GM19395 (cell line): ENCODE measurements around the gene GSE1.

ENCODE experiments used
- ATAC-seq: cut with Tn5 transposase; IDR thresholded peaks from one replicate; pipeline ENCODE4 v1.9.1; 2021; ENCODE audit warnings: mild to moderate bottlenecking, moderate library complexity; ENCODE audit not compliant: unreplicated experiment

Gene GSE1

DNA sequence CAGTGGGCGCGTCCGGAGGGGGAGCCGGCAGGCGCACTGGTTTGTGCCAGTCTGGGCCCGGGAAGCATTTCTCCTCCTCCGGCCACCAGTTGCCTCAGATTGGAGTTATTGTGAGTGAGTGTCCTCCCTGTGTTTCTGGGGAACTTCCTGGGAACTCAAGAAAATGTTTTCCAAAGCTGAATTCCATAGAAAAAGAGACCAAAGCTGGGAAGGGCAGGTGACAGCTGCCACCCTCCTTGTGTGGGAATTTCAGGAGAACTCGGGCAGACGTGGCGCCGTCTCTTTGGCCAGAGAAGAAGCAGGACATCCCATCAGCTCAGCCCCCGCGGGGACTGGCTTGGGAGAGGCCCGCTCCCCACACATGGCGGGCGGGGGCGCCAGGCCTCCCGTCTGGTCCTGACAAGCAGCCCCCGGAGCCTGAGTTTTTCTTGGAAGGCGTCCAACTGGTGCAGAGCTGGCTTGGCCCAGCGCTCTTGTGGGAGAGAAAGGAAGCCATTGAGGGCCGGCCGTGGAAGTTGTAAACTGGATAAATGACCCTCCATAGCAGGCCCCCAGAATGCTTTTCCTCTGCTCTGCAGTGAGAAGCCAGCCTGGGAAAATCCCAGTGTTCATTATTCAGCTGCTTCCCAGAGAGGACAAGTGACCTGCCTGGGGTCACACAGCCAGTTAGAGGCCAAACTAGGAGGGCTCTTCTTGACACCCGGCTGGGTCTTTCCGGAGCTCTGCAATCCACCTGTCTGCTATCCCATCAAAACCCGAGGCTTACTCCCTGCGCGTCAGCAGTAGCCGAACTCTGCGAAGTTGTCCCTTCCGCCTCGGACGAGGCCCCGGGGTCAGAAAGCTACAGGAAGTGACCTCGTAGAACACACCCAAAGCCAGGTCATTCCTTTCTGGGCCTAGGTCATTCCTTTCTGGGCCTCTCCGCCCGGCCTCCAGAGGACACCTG is 39.2 kb upstream of the GSE1 start:
- ATAC-seq = no peak

DNA sequence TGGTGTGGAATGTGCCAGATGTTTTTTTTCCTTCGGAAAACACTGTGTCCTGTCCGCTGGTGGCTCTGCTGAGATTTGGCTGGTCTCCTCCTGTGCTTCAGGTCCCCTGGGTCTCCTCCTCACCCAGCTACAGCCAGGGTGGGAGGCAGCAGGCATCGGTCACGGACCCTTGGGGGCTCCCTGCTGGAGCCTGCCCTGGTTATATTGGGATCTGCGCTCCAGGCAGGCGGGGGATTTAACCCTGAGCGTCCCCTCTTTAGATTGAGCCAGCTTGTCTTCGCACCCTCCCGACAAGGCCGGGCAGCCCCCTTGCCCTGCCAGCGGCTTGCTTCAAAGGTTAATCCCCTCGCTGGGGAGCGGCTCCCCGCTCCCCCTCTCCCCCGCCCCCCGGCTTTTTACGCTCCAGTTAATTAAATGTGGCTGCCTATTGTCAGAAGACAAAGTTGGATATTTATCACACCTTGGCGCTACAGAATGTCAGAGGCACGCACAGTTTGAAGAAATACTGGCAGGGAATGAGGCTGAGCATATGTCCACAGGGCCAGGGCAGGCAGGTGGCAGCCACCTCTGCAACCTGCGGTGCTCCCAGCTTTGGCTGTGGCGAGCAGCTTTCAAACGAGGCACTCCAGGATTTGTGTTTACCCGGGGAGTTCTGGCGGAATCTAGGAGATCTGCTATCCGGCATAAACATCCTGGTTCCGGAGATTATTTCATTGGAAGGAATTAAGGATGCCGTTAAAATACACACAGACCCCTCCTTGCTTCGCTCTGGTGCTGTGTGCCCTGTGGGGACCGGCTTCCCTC is 38.2 kb upstream of the GSE1 start:
- no peak for ATAC-seq

DNA sequence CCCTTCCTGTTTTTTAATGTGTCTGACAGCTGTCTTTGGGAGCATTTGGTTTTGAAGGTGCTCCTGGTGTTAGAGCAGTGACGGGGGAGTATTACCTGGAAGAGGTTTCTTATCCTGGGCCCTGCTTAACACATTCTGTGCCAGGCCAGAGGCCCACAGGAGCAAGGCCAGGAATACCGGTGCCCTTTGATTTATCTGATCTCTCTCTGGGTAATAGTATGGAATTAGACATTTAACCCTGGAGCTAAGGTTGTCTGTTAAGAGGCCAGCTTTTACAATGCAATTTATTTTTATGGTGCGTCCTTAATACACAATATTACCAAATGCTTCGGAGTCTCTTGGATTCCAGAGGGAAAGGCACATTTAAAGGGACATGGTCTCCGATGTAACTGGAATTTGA is 37.2 kb upstream of the GSE1 start:
- no peak for ATAC-seq

DNA sequence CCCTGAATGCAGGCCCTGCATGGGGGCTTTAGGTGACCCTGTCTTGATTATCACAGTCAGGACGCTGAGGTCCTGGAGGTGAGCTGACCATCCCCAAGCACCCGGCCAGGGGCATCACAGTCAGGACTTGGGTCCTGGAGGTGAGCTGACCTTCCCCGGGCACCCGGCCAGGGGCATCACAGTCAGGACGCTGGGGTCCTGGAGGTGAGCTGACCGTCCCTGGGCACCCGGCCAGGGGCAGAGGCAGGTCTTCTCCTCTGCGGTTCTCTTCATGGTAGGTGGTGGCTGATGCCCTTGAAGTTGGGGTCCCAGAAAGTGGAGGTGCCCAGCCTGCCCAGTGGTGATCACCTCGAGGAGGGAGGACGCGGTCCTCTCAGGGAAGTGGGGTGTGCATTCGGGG is 36.2 kb upstream of the GSE1 start:
- ATAC-seq = no peak

DNA sequence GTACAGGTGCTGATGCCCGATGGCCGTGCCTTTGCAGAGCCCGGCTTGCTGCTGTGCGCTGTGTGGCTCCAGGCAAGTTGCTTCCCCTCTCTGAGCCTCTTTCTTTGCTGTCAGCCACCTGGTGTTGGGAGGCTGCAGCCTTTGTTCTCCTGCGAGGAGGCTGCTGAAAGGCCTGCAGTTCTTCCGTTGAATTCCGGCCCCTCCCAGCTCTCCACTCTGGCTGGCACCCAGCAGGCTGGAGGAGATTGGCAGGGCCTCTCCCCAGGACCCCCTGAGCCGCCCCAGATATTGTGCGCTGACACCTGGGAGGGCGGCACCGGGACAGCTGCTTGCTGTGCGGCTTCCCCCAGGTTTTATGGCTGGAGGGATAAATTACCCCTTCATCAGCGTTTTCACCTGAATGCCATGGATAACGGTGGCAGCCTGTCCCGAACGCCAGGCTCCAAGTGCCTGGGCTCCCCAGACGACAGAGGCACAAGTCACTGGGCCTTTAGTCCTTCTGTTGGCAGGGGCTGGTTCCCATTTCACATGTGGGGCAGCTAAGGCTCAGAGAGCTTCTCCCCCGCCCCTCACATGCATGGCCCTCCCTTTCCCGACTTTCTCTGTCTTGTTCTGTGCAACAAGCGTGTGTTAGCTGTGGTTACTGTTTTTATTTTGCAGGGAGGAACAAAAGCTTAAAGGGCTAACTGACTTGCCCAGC is 35.1 kb upstream of the GSE1 start:
- no peak for ATAC-seq

DNA sequence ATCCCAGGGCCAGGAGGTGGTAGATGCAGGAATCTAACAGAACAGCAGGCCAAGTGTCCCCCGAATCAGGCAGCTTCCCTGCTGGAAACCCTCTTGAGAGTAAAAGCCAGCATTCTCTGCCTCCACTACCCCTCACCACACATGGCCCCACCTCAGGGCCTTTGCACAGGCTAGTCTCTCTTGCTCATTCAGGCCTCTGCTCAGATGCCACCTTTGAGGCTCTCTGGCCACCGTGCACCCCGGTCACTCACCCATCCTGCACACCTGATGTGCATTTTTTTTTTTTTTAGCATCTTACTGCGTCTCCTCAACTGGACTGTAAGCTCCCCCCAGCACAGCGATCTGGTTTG is 34.5 kb upstream of the GSE1 start:
- ATAC-seq = no peak

DNA sequence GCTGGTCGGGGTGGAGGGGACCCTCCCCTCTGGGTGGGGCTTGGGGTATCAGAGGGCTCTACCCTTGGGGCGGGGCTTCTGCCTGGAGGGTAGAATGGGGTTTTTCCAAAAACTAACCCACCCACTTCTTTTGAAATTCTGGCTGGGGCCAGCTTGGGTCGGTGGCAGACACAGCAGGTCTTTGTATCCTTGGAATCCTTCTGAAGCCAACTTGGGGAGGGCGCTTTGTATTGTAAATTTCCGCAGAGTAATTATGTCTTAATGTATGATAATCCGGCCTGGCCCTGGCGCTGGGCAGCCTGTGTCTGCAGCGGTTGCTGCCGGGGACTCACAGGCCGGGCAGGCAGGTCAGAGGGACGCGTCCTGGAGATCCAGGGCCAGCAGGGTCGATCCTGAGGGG is 33.9 kb upstream of the GSE1 start:
- no peak for ATAC-seq

DNA sequence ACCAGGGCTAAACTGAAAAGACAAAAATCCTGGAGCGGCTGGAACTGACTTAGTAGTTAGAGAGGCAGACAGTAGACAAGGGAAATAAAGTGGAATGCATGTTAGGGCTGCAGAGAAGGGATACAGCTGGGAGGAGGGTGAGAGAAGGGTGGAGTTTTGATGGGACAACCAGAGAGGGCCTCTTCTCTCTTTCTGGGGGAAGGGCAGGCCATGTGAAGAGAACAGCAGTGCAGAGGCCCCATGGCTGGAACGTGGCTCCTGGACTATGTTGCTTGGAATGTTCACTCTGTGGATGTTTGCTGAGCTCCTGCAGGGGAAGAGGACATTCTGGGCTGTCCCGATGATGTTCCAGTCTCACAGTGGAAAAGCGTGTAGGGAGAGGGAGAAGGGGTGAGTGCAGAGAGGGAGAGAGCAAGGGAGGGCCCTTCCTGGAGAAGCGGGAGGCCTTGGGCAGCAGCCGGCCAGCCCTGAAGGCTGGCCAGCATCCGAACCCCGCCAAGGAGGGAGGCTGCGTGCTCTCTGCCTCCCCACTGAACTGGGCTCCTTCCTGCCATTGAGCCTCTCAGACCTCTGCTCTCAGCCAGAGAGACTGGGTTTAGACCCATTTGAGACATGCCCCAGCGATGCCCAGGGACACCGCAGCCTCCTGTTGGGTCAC is 33.1 kb upstream of the GSE1 start:
- no peak for ATAC-seq

DNA sequence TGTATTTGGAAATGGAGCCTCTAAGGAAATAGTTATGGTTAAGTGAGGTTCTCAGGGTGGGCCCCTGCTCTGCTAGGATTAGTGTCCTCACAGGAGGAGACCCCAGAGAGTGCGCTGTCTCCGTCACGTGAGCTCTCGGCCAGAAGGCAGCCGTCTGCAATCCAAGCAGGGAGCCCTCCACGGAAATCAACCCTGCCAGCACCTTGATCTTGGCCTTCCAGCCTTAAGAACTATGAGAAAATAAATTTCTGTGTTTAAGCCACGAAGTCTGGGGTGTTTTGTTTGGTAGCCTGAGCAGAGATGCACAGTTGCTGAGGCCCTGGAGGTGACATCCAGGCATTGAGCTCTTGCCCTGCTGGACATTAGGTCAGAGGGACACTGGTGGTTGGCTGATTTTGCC is 32.4 kb upstream of the GSE1 start:
- no peak for ATAC-seq

DNA sequence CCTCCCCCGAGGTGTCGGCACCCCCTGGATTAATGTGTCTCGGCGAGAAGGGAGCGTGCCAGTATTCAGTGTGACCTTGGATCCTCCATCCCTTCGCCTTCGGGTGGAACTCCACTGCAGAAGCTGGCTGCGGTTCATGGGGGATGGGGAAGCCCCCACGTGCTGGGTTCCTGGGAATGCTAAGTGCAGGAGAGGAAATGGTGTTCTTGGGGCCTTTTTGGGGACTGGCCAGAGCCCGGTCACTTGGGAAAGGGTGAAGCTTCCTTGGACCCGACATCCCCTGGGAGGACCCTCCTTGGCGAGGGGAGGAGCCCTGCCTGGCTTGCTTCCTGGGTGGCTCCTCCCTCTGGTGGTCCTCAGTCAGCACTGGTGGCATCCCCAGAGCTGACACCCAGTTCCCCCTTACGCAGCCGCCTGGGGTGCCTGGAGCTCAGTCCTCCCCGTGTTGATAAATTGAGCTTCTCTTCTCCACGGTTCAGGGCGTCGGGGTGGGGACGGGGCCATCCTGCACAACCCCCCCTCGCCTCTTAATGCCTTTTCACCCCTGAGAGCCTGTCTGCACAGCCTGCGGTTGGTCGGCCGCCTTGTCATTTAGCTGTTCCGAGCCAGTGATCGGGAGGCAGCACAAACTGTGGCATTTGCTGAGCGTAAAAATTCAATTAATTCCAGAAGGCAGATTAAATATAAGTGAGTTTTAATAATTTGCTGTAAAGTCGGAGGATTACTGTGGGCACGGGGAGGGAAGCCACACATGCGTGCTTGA is 30.7 kb upstream of the GSE1 start:
- ATAC-seq = no peak

DNA sequence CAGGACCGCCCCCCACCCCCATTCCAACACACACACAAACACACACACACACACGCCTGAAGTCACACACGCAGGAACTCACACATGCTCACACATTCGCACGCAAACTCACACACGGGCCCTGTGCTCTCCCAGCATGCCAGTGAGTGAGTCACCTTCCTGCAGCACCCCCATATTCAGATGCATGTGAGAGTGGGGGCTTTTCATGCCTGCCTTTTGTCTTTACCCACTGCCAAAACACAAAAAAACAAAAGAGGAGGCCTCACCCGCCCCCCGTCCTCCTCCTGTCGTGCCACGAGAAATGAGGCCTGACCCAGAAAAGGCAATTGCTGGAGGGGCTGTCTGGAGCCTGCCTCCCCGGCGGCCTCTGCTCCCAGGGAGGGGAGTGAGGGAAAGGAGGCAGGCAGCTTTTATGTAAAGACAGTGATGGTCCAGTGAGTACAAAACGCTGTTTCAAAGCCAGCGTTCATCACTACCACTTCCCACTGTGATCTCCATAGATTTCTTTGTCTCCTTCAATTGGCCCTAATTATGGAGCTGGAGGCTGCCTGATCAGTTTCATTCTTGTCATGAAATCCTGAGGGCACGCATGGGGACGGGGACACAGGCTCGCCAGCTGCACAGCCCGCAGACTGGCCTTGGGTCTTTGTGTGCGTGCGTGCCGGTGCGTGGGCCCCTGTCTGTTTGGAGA is 29.5 kb upstream of the GSE1 start:
- ATAC-seq = no peak

DNA sequence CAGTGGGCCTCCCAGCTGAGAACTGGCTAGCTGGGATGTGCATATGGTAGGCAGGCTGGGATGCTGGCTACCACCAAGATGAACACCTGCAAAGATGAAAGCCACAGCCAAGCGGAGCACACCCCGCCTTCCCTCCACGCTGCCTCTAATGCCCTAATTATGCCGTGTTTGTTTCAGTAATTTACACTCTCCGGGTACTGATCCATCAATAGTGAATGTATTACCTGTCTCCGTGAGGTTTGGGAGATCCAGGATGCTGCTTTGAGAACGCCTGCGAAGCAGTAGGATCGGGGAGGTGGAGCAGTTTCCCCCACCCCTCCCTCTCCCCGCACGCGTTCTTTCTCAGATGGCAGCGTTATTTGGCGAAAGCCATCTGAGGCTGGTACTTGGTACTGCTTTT is 28.9 kb upstream of the GSE1 start:
- ATAC-seq = no peak

DNA sequence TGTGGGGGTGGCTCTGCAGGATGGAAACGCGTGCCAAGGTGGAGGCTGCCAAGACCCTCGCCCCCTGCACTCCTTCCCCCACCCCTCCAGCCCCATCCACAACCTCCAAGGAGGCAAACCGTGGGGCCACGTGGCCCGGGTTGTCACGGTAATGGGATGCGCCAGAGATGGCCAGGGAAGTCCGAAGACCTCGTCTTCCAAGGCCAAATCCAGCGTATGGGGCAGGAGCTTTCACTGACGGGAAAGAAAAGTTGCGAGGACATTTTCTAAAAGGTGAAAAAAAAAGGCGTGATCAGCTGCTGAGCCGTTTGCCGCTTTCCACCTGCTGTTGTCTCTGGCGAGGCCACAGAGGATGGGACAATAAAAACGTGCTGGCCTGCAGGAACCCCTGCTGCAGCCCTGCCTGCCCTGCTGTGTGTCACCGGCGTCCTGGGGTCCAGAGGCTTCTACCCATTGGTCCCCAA is 28.3 kb upstream of the GSE1 start:
- no peak for ATAC-seq

DNA sequence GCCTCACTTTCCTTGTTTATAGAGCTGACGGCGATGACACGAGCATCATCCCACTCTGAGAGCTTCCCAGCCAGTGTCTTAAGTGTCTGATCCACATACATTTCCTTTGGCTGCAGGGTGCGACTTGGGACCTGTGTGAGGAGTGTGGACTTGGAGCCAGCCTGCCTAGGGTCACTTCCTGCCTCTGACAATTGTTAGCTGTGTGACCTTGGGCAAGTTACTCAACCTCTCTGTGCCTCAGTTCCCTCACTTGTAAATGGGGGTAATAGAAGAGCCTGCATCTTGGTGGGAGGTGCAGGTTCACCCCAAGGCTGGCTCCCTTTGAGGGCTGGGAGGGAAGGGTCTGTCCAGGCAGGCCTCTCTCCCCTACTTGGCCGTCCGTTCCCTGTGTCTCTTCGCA is 27.4 kb upstream of the GSE1 start:
- ATAC-seq = no peak

DNA sequence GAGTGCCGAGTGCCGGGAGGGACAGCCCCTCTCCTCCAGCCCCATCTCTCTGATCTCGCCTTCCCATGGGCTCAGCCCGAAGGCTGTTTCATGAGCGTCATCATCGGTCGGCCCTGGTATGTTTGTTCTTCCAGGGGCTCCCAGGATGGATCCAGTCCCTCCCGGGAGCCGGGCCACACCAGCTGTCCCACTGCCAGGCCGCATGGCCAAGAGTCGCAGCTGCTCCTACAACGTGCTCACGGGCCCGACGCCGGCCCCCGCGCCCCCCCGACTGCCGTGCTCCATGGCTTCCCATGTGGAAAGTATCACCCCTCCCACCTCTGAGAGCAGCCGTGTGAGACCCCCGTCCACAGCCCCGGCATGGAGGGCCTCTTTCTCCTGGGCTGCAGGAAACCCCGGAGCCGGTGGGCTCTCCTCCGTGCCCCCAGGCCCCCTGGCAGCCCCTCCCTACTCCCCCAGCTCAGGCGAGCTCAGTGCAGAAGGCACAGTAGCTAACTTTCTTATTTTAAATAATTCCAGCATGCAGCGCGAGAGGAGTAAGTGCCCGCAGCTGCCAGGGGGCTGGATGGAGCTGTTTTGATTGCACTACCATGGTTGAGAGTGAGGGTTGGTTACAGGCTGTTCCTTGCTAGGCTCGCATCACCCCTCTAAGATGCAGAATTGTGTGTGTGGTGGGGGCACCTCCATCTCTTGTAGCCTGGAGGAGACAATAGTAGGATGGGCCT is 26.6 kb upstream of the GSE1 start:
- ATAC-seq = no peak

DNA sequence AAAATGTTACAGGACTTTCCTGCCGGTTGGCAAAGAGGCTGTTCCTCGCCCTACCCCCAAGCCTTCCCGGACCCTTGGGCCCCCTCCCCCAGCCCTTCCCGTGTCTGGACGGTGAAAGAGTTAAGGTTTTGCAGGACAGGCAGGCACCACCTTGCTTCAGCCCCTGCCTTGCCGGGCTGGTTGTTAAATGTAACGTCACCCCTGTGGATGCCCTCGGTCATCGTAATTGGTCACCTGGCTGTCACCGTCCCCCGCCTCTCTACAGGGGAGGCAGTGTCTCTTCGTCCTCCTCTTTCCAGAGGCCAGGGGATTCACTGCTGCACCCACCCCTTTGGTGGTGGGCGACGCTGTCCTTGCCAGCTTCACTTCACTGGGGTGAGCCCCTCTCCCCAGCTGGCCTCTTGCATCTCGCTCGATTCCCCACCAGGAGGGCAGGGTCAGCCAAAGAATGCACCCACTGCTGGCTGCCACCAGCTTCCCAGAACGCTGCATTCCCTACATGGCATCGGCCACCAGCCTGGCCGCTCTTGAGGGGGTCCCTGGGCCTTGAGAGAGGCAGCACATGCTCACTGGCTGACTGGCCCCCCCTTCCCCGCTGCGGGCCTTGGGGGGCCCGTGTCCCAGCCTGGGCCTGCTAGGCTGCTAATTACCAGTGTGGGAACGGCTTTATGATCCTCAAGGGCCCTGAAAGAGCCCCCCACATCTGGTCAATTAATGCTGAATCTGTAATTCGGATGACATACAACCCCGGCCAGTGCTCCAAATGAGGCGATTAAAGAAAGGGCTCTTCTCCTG is 25.2 kb upstream of the GSE1 start:
- no peak for ATAC-seq

DNA sequence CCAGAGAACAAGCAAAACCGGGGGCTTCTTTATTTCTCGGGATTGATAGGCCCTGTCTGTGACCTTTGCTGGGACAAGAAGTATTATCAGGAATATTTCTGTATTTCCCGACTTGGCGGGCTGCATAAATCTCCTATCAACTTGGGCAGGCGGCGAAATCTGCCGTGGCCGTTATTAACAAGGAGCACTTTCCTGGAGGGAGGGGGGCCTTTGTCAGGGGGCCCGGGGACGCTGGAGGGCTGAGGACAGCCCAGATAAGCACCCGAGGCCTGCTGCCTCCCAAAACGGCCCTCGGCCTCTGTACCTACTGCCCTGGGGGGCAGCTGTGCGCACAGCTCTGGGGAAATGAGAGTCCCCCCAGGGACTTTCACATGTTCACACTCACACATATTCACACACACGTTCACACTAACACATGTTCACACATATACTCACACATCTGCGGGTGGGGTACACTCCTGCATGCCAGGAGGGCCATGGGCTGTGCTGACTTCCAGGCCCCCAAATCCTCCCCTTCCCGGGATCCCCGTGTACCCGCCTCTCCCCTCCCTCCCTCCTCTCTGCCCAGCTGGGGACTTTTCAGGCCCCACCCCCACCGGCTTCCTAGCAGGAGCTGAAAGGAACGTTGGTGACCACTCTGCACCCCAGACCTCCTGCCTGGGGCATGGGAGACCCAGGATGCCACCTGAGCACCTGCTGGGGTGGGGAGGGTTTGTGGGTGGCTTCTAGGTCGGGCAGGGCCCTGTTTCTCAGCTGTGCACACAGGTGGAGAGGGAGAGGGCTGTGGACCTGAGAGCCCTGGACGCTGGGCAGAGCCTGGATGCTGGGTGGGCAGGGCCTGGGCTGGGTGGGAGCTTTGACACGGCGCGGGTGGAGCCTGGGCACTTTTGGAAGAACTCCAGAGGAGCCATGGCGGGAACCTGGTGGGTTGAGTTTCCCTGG is 24.3 kb upstream of the GSE1 start:
- no peak for ATAC-seq
